Natural killer cell treated with Interleukin-12 subunit alpha and Interleukin-12 subunit beta and Interleukin-15 and Interleukin-18, amount 100 ng/mL, for 72 hours (primary cell): ENCODE data around the gene PODXL. TPM values are rescaled to one million over a fixed set of nuclear protein-coding genes. Genes with fewer than 3 reads are reported as not detected.

Source experiments
- ATAC-seq, 2 donors: fragments of 150-1000 bp; cut with Tn5 transposase in 1 of 2; sonication (Bioruptor Pico), chemical (Tn5 transposase) in 1 of 2; 2 replicates each; pipeline ENCODE4 v1.10.0; 2021
- DNase-seq: peaks from one replicate; pipeline ENCODE4 v3.0.0; 2022; ENCODE audit warnings: low spot score
- H3K27ac Mint-ChIP-seq, 2 donors: 1 replicate in 1 of 2; 2 replicates in 1 of 2; pipeline ENCODE4 v1.8.0; 2022; ENCODE audit warnings: mixed read lengths in 2 of 2, mild to moderate bottlenecking in 1 of 2, moderate library complexity in 1 of 2
- H3K27me3 Mint-ChIP-seq, 2 donors: 1 replicate in 1 of 2; 2 replicates in 1 of 2; pipeline ENCODE4 v1.8.0; 2022; ENCODE audit warnings: mixed read lengths in 2 of 2
- H3K36me3 Mint-ChIP-seq: one replicate; pipeline ENCODE4 v1.8.0; 2022; ENCODE audit warnings: mixed read lengths
- H3K4me1 Mint-ChIP-seq, 2 donors: 1 replicate in 1 of 2; 2 replicates in 1 of 2; pipeline ENCODE4 v1.8.0; 2022; ENCODE audit warnings: low read depth in 2 of 2, mixed read lengths in 2 of 2, mild to moderate bottlenecking in 1 of 2
- H3K4me3 Mint-ChIP-seq: one replicate; pipeline ENCODE4 v1.8.0; 2022; ENCODE audit warnings: mixed read lengths
- H3K9me3 Mint-ChIP-seq: 2 replicates; pipeline ENCODE4 v1.8.0; 2022; ENCODE audit warnings: mixed read lengths
- total RNA-seq, 2 donors: library from RNA; stranded (reverse); gene quantifications; one replicate each; pipeline ENCODE4 v1.2.3, GENCODE V29; 2022

The PODXL gene
- total RNA-seq, result 1 to 10 TPM; 1.3 to 1.6 TPM

DNA sequence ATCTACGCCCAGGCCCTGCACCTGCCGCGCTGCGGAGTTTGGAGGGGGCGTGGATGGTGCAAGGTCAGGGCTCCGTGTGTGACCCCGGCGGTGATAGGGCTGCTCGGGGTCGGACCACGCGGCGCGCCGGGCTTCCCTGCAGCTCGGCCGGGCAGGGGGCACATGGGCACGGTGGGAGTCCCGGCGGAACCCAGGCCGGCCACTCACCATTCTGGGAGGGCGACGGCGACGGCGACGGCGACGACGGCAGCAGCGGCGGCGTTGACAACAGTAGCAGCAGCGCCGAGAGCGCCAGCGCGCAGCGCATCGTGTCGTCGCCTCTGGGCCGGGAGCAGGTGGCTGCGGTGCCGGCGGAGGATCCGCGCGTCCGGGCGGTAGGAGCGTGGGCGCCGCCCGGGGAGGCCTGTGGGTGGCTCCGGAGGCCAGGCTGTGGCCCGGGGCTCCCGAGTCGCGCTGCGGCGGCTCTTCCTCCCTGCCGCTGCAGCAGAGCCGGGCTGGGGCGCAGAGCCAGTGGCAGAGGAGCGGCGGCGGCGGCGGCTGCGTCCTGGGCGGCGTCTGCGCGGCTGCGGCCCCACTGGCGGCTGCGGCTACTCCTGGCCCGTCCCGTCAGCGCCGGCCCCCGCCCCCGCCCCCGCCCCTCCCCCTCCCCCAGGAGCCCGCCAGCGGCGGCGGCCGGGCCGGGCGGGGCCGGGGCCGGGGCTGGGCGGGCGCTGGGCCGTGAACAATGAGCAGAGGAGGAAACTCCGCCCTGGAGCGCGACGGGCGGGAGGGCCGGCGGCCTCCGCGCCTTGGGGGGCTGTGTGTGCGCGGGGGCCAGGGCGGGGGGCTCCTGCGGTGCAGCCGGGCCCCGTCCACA is at the start of gene PODXL:
Gene PODXL, minus strand, starts transcription at position 576 of the 856 bp plus-strand sequence. Its CDS starts 269 bp downstream, at position 307.
- H3K9me3 Mint-ChIP-seq, result no peaks in the 10 kb centered on the region
- peak within 1 kb of the TSS; percentile 59 for H3K4me3 Mint-ChIP-seq
- DNase-seq (peak; percentile 84), ATAC-seq (peak; percentile 93)
- H3K4me1 Mint-ChIP-seq, result peaks cover 0 to 5% of the 10 kb centered on the region in 2 donors
- no peaks in the 10 kb centered on the region for H3K36me3 Mint-ChIP-seq
- H3K27ac Mint-ChIP-seq, result no peak within 1 kb of the TSS
- peaks cover 17 to 22% of the 10 kb centered on the region in 2 donors for H3K27me3 Mint-ChIP-seq

DNA sequence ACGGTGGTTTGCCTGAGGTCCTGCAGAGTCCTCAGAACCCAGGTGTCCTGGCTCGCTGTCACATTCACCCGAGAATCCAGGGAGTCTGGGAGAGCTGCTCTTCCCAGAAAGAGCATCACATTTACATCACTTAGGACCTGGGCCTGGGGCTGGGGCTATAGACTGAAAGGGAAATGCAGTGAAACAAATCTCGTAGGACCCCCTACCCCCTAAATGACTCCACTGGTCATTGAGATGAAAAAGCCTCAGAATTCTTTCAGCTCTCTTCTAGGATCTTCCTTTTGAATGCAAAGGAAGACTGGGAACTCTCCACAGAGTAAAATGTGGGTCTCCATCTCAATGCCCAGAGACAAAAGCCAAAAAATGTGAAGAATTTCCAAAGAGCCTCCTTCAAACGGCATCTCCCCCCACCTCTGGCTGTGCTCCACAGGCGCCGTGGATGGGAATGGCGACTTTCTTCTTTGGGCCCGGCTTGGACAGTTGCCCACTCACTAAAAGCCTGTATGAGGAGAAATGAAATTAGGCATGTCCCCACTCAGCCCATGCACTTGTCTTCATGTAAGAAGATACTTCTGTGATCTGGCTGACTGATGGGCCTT is 49.0 kb upstream of the PODXL start:
- Mint-ChIP-seq H3K4me3 (no peak overlapping the region), H3K27me3 (peaks cover 36 to 44% of the 10 kb centered on the region in 2 donors), H3K27ac (no peak overlapping the region), H3K9me3 (no peaks in the 10 kb centered on the region), H3K36me3 (no peaks in the 10 kb centered on the region), H3K4me1 (peaks cover 14 to 15% of the 10 kb centered on the region in 2 donors)
- ATAC-seq (no peak), DNase-seq (no peak)

DNA sequence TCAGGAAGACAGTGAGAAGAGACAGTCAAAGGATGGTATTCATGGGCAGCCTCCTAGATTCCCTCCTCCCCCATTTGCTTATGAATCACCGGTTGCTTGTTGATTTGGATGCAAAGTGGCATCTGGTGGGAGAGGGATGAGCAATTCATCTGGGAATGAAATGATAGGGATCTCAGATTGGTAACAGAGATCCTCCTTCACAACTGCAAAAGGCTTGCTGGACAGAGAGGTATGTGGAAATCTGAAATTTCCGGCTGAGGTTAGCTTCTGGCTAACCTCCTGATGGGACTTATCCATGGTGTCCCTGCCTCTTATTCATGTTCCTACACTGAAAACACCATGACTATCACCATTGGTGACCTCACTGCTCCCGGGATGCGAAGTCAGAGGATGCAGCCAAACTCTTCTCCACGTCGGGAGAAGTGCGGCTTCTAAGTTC is 48.4 kb upstream of the PODXL start:
- H3K4me1 Mint-ChIP-seq, result peaks cover 14 to 15% of the 10 kb centered on the region in 2 donors
- no peak overlapping the region for H3K4me3 Mint-ChIP-seq
- peaks cover 38 to 48% of the 10 kb centered on the region in 2 donors for H3K27me3 Mint-ChIP-seq
- no peak overlapping the region for H3K27ac Mint-ChIP-seq
- no peaks in the 10 kb centered on the region for H3K9me3 Mint-ChIP-seq
- DNase-seq, result no peak
- H3K36me3 Mint-ChIP-seq, result no peaks in the 10 kb centered on the region
- no peak for ATAC-seq

DNA sequence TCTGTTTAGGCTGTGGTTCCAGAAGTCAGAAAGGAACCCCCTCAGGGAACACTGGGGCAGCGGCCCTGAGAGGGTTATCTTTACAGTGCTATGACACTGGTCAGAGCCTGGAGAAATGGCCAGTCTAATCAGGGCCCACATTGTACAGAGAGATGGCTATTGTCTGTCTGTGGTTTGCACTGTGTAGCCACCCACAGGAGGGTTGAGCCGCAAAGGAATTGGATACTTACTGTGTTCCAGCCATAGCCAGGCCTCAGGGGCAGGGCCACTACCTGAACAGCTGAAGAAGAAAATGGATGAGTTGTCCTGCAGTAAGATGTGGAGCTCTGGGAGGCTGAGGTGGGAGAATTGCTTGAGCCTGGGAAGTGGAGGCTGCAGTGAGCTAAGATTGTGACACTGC is 47.5 kb upstream of the PODXL start:
- Mint-ChIP-seq H3K4me3 (no peak overlapping the region), H3K27ac (no peak overlapping the region), H3K4me1 (peaks cover 14 to 15% of the 10 kb centered on the region in 2 donors), H3K9me3 (no peaks in the 10 kb centered on the region), H3K27me3 (peaks cover 38 to 48% of the 10 kb centered on the region in 2 donors), H3K36me3 (no peaks in the 10 kb centered on the region)
- ATAC-seq, result no peak
- DNase-seq, result no peak

DNA sequence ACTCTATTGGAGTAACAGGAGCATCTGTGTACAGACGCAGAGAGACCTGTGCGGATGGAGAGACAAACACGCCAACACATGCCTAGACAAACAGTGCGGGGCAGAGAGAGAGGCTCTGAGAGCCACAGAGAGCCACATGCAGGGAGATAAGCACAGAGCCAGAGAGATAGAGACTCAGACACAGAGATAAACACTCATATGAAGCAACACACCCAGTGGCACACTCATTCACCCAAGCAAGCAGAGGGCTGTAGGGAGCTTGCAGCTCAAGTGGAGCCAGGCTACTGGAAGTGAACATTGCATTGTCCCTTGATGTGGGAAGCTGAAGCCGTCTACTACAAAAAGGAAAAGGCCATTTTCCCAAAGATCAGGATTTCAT is 46.6 kb upstream of the PODXL start:
- Mint-ChIP-seq H3K9me3 (no peaks in the 10 kb centered on the region), H3K4me1 (peaks cover 14 to 15% of the 10 kb centered on the region in 2 donors), H3K27ac (no peak overlapping the region), H3K36me3 (no peaks in the 10 kb centered on the region), H3K4me3 (no peak overlapping the region), H3K27me3 (peaks cover 35 to 48% of the 10 kb centered on the region in 2 donors)
- DNase-seq (no peak), ATAC-seq (no peak)

DNA sequence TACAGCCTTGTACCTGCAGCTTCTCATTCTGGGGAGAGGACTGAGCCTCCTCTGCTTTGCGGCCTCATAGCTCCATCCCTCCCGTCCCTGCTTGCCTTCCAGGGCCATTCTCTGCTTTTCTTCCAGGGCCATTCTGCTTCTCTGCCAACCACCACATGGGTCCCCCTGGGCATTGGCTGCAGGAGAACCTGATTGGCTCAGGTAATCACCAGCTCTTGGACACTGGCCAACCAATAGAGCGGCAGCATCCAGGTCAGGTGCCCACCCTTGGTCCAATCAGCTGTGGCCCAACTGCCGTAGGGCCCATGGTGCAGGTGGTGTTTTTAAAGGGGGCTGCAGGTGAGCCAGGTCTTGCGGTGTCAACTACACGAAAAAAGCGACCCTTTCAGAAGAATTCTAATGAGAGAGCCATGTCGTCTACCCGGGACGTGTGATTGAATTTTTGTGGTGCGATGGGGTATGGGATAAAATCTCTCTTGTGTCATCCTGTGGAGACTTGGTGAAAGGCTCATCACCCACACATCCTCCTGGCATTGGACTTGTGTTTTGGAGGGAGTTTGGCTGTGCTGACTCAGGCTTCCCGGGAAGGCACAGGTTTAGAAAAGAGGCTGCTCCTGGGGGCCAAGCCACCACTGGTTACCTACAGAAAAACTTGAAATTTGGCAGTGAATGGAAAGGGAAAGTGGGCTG is 46.0 kb upstream of the PODXL start:
- Mint-ChIP-seq H3K4me3 (no peak overlapping the region), H3K27me3 (peaks cover 33 to 44% of the 10 kb centered on the region in 2 donors), H3K27ac (no peak overlapping the region), H3K36me3 (no peaks in the 10 kb centered on the region), H3K4me1 (peaks cover 14 to 15% of the 10 kb centered on the region in 2 donors), H3K9me3 (no peaks in the 10 kb centered on the region)
- DNase-seq (no peak), ATAC-seq (no peak)

DNA sequence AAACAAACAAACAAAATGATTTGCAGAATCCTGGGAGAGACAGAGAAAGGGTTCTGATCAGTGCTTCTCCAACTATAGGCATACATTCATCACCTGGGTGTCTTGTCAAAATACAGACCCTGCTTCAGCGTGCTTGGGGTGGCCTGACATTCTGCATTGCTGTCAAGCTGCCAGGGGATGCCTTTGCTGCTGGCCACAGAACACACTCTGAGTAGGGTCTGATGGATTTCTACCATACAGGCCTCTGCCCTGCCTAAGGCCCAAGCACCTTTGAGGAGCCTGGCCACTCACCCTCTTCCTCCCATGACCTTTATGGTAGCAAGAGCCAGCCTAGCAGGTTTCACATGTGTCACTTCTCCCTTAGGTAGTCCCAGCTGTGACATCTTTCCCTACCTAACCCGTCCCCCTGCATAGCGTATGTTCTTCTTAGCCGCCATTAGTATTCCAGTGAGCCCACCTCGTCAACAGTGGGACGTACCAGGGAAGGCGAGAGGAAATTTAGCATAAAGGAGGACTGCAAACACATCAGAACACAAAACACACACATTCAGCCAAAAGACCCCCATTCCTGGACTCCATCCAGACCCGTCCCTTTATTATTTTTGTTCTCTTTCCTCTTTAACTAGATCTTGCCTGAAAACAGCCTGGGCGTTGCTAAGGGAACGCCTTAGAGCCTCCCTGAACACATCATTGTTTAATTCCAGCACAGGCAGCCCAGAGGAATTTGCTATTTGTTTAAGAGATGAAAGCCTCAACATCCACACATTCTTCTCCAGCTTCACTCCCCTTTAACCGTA is 43.9 kb upstream of the PODXL start:
- peaks cover 2 to 6% of the 10 kb centered on the region in 2 donors for H3K4me1 Mint-ChIP-seq
- H3K27ac Mint-ChIP-seq, result no peak overlapping the region
- peaks cover 25 to 41% of the 10 kb centered on the region in 2 donors for H3K27me3 Mint-ChIP-seq
- H3K9me3 Mint-ChIP-seq, result no peaks in the 10 kb centered on the region
- no peak for DNase-seq
- ATAC-seq, result peak in 1 of 2 donors; percentile 28
- no peaks in the 10 kb centered on the region for H3K36me3 Mint-ChIP-seq
- H3K4me3 Mint-ChIP-seq, result no peak overlapping the region

DNA sequence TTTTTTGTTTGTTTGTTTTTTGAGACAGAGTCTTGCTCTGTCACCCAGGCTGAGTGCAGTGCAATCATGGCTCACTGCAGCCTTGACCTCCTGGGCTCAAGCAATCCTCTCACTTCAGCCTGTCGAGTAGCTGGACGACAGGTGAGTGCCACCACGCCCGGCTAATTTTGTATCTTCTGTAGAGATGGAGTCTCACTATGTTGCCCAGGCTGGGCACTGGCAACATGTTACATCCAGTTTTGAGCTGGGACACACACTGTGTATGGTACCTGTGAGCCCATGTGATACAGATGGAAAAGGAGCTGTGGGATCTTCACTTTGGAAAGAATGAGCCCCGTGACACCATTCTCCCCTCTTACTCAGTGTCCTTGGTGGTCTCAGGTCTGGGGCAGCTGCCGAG is 40.4 kb upstream of the PODXL start:
- Mint-ChIP-seq H3K27me3 (peaks cover 13 to 18% of the 10 kb centered on the region in 2 donors), H3K9me3 (no peaks in the 10 kb centered on the region), H3K4me1 (no peaks in the 10 kb centered on the region), H3K4me3 (no peak overlapping the region), H3K36me3 (no peaks in the 10 kb centered on the region), H3K27ac (no peak overlapping the region)
- peak in 1 of 2 donors; percentile 27 for ATAC-seq
- no peak for DNase-seq

DNA sequence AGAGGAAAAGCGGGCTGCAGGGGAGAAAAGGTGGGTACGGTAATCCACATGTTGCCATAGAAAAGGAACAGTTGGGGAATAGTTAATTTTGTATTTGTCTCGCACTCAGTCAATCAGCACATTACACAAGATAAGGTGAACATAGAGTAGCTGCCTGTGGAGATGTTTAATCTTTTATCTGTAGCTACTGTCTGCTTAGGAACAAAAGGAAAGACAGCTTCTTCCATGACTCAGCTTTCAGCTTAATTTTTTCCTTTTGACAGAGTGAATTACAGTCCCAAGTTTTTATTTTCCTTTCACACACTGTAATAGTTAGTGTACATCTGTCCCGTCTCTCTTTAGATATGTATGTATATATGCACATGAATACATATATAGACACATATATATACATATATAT is 39.3 kb upstream of the PODXL start:
- no peaks in the 10 kb centered on the region for H3K4me1 Mint-ChIP-seq
- H3K27ac Mint-ChIP-seq, result no peak overlapping the region
- DNase-seq, result no peak
- no peak overlapping the region for H3K4me3 Mint-ChIP-seq
- no peaks in the 10 kb centered on the region for H3K9me3 Mint-ChIP-seq
- no peak for ATAC-seq
- no peaks in the 10 kb centered on the region for H3K36me3 Mint-ChIP-seq
- H3K27me3 Mint-ChIP-seq, result peaks cover 7 to 16% of the 10 kb centered on the region in 2 donors

DNA sequence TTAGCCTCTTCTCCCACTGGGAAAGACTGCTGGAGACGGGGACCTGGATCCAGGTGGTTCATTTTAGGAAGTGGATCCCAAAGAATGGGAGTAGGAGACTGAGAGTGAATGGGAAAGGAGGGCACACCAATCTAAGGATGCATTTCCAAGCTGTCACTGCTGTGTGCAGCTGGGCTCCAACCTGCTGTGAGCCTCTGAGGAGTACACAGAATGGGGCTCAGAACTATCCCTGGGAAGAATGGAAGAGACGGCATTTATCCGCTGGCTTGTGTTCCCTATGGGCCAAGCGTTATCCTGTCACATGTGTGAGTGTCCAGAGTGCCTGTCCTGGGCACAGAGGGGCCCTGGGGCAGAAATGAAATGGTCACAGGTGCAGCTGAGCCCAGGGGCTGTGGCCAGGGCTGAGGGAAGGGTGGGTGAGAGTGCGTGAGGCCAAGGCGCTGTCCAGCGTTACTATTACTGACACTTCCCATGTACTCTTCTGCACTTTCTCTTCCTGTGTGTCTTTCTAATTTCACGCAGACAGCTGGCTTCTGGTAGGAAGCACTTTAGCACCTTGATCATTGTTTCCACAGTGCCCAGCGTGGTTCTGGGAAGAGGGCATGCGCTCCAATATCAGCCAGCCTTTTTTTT is 35.4 kb upstream of the PODXL start:
- no peaks in the 10 kb centered on the region for H3K36me3 Mint-ChIP-seq
- H3K4me1 Mint-ChIP-seq, result no peaks in the 10 kb centered on the region
- no peak overlapping the region for H3K4me3 Mint-ChIP-seq
- peaks cover 0 to 11% of the 10 kb centered on the region in 2 donors for H3K27me3 Mint-ChIP-seq
- no peak for ATAC-seq
- no peak for DNase-seq
- no peaks in the 10 kb centered on the region for H3K9me3 Mint-ChIP-seq
- no peak overlapping the region for H3K27ac Mint-ChIP-seq

DNA sequence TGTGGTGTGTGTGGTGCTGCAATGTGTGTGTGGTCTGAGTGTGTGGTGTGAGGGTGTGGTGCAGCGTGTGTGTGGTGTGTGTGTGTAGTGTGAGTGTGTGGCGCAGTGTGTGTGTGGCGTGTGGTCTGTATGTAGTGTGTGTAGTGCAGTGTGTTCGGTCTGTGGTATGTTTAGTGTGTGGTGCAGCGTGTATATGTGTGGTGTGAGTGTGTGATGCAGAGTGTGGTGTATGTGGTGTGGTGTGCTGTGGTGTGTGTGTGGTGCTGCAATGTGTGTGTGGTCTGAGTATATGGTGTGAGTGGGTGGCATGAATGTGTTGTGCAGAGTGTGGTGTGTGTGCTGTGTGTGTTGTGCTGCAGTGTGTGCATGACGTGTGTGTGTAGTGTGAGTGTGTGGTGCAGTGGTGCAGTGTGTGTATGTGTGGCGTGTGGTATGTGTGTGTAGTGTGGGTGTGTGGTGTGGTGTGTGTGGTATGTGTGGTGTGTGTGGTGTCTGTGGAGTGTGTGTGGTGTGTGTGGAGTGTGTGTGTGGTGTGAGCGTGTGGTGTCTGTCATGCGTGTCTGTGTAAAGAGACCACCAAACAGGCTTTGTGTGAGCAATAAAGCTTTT is 31.0 kb upstream of the PODXL start:
- Mint-ChIP-seq H3K27ac (no peak overlapping the region), H3K36me3 (no peaks in the 10 kb centered on the region), H3K4me1 (no peaks in the 10 kb centered on the region), H3K27me3 (peaks cover 8 to 11% of the 10 kb centered on the region in 2 donors), H3K4me3 (no peak overlapping the region), H3K9me3 (no peaks in the 10 kb centered on the region)
- no peak for DNase-seq
- ATAC-seq, result peak; percentile 30 to 35

DNA sequence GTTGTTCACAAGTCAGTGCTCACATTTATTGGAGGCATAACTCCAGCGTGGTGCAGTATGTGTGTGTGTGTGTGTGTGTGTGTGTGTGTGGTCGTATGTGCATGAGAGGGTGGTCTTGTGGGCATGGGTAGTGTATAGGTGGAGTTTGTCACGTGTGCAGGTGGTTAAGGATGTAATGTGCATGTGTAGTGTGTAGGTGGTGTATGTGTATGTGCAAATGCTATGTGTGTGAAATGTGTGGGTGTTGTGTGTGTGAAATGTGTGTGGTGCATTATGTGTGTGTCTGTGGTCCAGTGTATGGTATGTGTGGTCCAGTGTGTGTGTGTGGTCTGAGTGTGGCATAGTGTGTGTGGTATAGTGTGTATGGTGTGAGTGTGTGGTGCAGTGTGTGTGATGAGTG is 30.3 kb upstream of the PODXL start:
- Mint-ChIP-seq H3K9me3 (no peaks in the 10 kb centered on the region), H3K27me3 (peaks cover 8 to 11% of the 10 kb centered on the region in 2 donors), H3K4me1 (no peaks in the 10 kb centered on the region), H3K36me3 (no peaks in the 10 kb centered on the region), H3K27ac (no peak overlapping the region), H3K4me3 (no peak overlapping the region)
- DNase-seq (no peak), ATAC-seq (peak in 1 of 2 donors; percentile 21)
